ENCODE data around the gene CLSTN1. TPM values are rescaled to one million over a fixed set of nuclear protein-coding genes. Genes with fewer than 3 reads are reported as not detected.
A peak's percentile ranks its signal among the peaks of the same experiment; 100 is the strongest.
"Not testable (repeated sequence)": the region's sequence is repeated elsewhere in the genome, so short reads cannot be mapped to it uniquely, and the experiment has no call there.

Gene CLSTN1
- total RNA-seq, 2 experiments from 2014 or later = 34.9 to 36.7 TPM

GRCh38 chr1:9720785-9721605 lies 102.8 kb downstream of the CLSTN1 start:
- CTCF ChIA-PET = interaction anchor here (0.6 to 4.0 kb wide), 16 partner anchors 11 to 490 kb away, joined by 3 to 20 read pairs (median 4); partner anchors contain the start of gene PIK3CD
- Mint-ChIP-seq H3K4me3 (no peak overlapping the region), H3K27ac (no peak overlapping the region), H3K9me3 (ENCODE audit: low read depth) (peaks cover 9% of the 10 kb centered on the region), H3K36me3 (ENCODE audit: low read depth) (peaks cover 83% of the 10 kb centered on the region), H3K4me1 (peaks cover 61% of the 10 kb centered on the region), H3K27me3 (no peaks in the 10 kb centered on the region)
- POLR2A ChIA-PET = interaction anchor here (0.6 to 0.9 kb wide), 2 partner anchors 13 to 131 kb away, joined by 3 read pairs; no protein-coding TSS in a partner anchor
- ATAC-seq (no peak), DNase-seq (no peak)
- intact Hi-C loops (cut with DNase I, micrococcal nuclease) = loop anchor here in 1 of 2 experiments (1.0 kb wide), 1 partner anchor 74 kb away; no protein-coding TSS in a partner anchor

- no peak for ATAC-seq
- Mint-ChIP-seq H3K4me3 (no peak overlapping the region), H3K27ac (no peak overlapping the region), H3K27me3 (no peaks in the 10 kb centered on the region), H3K36me3 (ENCODE audit: low read depth) (peaks cover 85% of the 10 kb centered on the region), H3K9me3 (ENCODE audit: low read depth) (peaks cover 9% of the 10 kb centered on the region), H3K4me1 (peaks cover 65% of the 10 kb centered on the region)
- ChIA-PET CTCF (interaction anchor here (0.6 to 4.0 kb wide), 12 partner anchors 9 to 840 kb away, joined by 3 to 20 read pairs (median 4); partner anchors contain the start of gene PIK3CD), POLR2A (interaction anchor here (0.6 to 0.9 kb wide), 2 partner anchors 14 to 132 kb away, joined by 3 read pairs; no protein-coding TSS in a partner anchor)
- intact Hi-C loops (cut with DNase I, micrococcal nuclease) = loop anchor here (1.0 to 5.0 kb wide), 3 partner anchors 48 to 312 kb away; partner anchors contain the start of gene UBE4B (in 1 of the 2)
- DNase-seq = no peak
Observed at GRCh38 chr1:9719978-9720722, 103.6 kb downstream of the CLSTN1 start.

- ChIA-PET CTCF (interaction anchor here (1.9 to 3.7 kb wide), 4 partner anchors 8 to 150 kb away, joined by 8 to 19 read pairs (median 14); no protein-coding TSS in a partner anchor), POLR2A (interaction anchor here (0.6 kb wide), 1 partner anchor 34 kb away, joined by 3 read pairs; no protein-coding TSS in a partner anchor)
- Mint-ChIP-seq H3K27ac (peak overlapping the region; percentile 93), H3K4me3 (peak overlapping the region; percentile 76), H3K27me3 (no peaks in the 10 kb centered on the region), H3K9me3 (ENCODE audit: low read depth) (peaks cover 3% of the 10 kb centered on the region), H3K4me1 (peaks cover 60% of the 10 kb centered on the region), H3K36me3 (ENCODE audit: low read depth) (peaks cover 76% of the 10 kb centered on the region)
- no peak for DNase-seq
- intact Hi-C loops (cut with DNase I, micrococcal nuclease) = loop anchor here (5.0 kb wide), 2 partner anchors 46 to 314 kb away; partner anchors contain the start of gene UBE4B (in 1 of the 2)
- ATAC-seq = no peak
Observed at GRCh38 chr1:9718006-9718680, 105.6 kb downstream of the CLSTN1 start.

- ATAC-seq (peak; percentile 81), DNase-seq (peak; percentile 93)
- H3K4me1 Mint-ChIP-seq = peaks cover 62% of the 10 kb centered on the region
- ChIA-PET CTCF (interaction anchor here (0.6 to 3.7 kb wide), 8 partner anchors 9 to 168 kb away, joined by 3 to 16 read pairs (median 4); no protein-coding TSS in a partner anchor), POLR2A (no interaction called here)
- peaks cover 74% of the 10 kb centered on the region for H3K36me3 Mint-ChIP-seq (ENCODE audit: low read depth)
- intact Hi-C loops (cut with DNase I, micrococcal nuclease) = loop anchor here (1.0 to 5.0 kb wide), 7 partner anchors 12 to 315 kb away; partner anchors contain the start of gene UBE4B (in 1 of the 2)
- H3K4me3 Mint-ChIP-seq = peak overlapping the region; percentile 76
- no peaks in the 10 kb centered on the region for H3K9me3 Mint-ChIP-seq (ENCODE audit: low read depth)
- H3K27ac Mint-ChIP-seq = peak overlapping the region; percentile 93
- no peaks in the 10 kb centered on the region for H3K27me3 Mint-ChIP-seq
Observed at GRCh38 chr1:9717193-9718005, 106.4 kb downstream of the CLSTN1 start.

GRCh38 chr1:9716404-9717192 lies 107.2 kb downstream of the CLSTN1 start:
- DNase-seq = no peak
- H3K4me1 Mint-ChIP-seq = peaks cover 62% of the 10 kb centered on the region
- H3K9me3 Mint-ChIP-seq (ENCODE audit: low read depth) = no peaks in the 10 kb centered on the region
- peak overlapping the region; percentile 76 for H3K4me3 Mint-ChIP-seq
- CTCF ChIA-PET = interaction anchor here (0.6 to 3.7 kb wide), 9 partner anchors 9 to 152 kb away, joined by 3 to 16 read pairs (median 5); no protein-coding TSS in a partner anchor
- intact Hi-C loops (cut with DNase I, micrococcal nuclease) = loop anchor here (1.0 to 5.0 kb wide), 7 partner anchors 13 to 316 kb away; partner anchors contain the start of gene UBE4B (in 1 of the 2)
- H3K27me3 Mint-ChIP-seq = no peaks in the 10 kb centered on the region
- POLR2A ChIA-PET = no interaction called here
- peaks cover 70% of the 10 kb centered on the region for H3K36me3 Mint-ChIP-seq (ENCODE audit: low read depth)
- ATAC-seq = no peak
- H3K27ac Mint-ChIP-seq = peak overlapping the region; percentile 93

GRCh38 chr1:9715536-9716226 lies 108.1 kb downstream of the CLSTN1 start:
- Mint-ChIP-seq H3K9me3 (ENCODE audit: low read depth) (no peaks in the 10 kb centered on the region), H3K4me1 (peaks cover 57% of the 10 kb centered on the region), H3K36me3 (ENCODE audit: low read depth) (peaks cover 68% of the 10 kb centered on the region), H3K27ac (peak overlapping the region; percentile 93), H3K4me3 (peak overlapping the region; percentile 76), H3K27me3 (no peaks in the 10 kb centered on the region)
- intact Hi-C loops (cut with DNase I, micrococcal nuclease) = loop anchor here (2.0 to 5.0 kb wide), 3 partner anchors 43 to 317 kb away; partner anchors contain the start of gene UBE4B (in 1 of the 2)
- CTCF ChIA-PET = interaction anchor here (0.6 to 3.7 kb wide), 9 partner anchors 8 to 153 kb away, joined by 3 to 16 read pairs (median 3); partner anchors contain the start of gene PIK3CD
- POLR2A ChIA-PET = interaction anchor here (0.7 kb wide), 1 partner anchor 126 kb away, joined by 3 read pairs; no protein-coding TSS in a partner anchor
- DNase-seq (peak; percentile 53), ATAC-seq (no peak)

- H3K36me3 Mint-ChIP-seq (ENCODE audit: low read depth) = peaks cover 64% of the 10 kb centered on the region
- DNase-seq = no peak
- POLR2A ChIA-PET = interaction anchor here (0.5 kb wide), 1 partner anchor 475 kb away, joined by 4 read pairs; no protein-coding TSS in a partner anchor
Observed at GRCh38 chr1:9714257-9714718, 109.5 kb downstream of the CLSTN1 start.

GRCh38 chr1:9712767-9713166 lies 111.0 kb downstream of the CLSTN1 start:
- Mint-ChIP-seq H3K4me1 (peaks cover 40% of the 10 kb centered on the region), H3K27ac (peak overlapping the region; percentile 8), H3K36me3 (ENCODE audit: low read depth) (peaks cover 56% of the 10 kb centered on the region)
- H3K4me3 Mint-ChIP-seq; H3K9me3 Mint-ChIP-seq (ENCODE audit: low read depth); intact Hi-C loops (cut with DNase I, micrococcal nuclease); DNase-seq; ATAC-seq; H3K27me3 Mint-ChIP-seq; POLR2A ChIA-PET: not testable (repeated sequence)
- CTCF ChIA-PET = interaction anchor here (1.0 to 1.4 kb wide), 3 partner anchors 46 to 84 kb away, joined by 3 to 4 read pairs (median 3); no protein-coding TSS in a partner anchor

More at GRCh38 chr1:9714257-9714718, 109.5 kb downstream of the CLSTN1 start:
- H3K27me3 Mint-ChIP-seq = no peaks in the 10 kb centered on the region
- H3K4me1 Mint-ChIP-seq = peaks cover 52% of the 10 kb centered on the region
- intact Hi-C loops (cut with DNase I, micrococcal nuclease) = no loop called here
- no peak overlapping the region for H3K4me3 Mint-ChIP-seq
- ATAC-seq = peak; percentile 13
- H3K27ac Mint-ChIP-seq = peak overlapping the region; percentile 23
- CTCF ChIA-PET = interaction anchor here (0.7 to 1.4 kb wide), 2 partner anchors 42 to 61 kb away, joined by 3 to 4 read pairs; no protein-coding TSS in a partner anchor
- no peaks in the 10 kb centered on the region for H3K9me3 Mint-ChIP-seq (ENCODE audit: low read depth)

All from activated CD4-positive, alpha-beta T cell treated with anti-CD3 and anti-CD28 coated beads for 36 hours (primary cell).